NCI-H1417 (cell line): ENCODE results near the gene COL10A1.

Source experiments
- DNase-seq, 3 experiments: peaks; one replicate each; lab custom pipeline; 2025; lab: John Stamatoyannopoulos, UW

Gene COL10A1

GRCh38 chr6:116084284-116084683 is 41.6 kb downstream of the COL10A1 start:
- no peak for DNase-seq

GRCh38 chr6:116083052-116083451 is 42.9 kb downstream of the COL10A1 start:
- DNase-seq, result no peak

DNA sequence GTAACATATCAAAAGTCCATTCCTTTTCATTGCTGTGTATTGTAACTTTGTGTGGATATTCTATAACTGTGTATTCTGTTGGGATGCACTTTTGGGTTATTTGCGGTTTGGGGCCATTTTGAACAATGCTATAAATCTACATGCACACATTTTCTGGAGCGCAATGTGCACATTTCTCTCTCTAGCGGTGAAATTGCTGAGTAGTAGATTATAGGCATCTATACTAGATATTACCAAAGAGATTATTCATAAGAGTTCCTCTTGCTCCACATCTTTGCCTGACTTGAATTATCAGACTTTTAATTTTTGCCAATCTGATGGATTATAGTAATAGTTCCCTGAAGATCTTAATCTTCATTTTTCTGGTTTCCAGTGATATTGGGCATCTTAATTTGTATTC is 47.0 kb downstream of the COL10A1 start:
- DNase-seq, result no peak

DNA sequence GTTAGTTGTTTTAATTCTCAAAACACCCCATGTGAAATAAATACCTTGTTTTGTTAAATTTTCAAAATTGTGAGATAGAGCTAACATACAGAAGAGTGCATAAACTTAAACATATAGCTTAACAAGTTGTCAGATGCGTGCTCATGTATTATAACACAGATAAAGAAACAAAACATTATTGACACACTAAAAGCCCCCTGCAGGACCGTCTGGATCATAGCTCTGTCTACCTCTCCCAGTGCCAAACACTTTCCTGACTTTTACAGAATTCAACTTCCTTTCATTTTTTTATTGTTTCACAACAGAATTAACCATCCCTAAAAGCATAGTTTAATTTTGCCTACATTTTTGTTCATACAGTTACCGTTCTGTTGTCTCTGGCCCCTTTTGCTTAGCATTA is 47.4 kb downstream of the COL10A1 start:
- no peak for DNase-seq

DNA sequence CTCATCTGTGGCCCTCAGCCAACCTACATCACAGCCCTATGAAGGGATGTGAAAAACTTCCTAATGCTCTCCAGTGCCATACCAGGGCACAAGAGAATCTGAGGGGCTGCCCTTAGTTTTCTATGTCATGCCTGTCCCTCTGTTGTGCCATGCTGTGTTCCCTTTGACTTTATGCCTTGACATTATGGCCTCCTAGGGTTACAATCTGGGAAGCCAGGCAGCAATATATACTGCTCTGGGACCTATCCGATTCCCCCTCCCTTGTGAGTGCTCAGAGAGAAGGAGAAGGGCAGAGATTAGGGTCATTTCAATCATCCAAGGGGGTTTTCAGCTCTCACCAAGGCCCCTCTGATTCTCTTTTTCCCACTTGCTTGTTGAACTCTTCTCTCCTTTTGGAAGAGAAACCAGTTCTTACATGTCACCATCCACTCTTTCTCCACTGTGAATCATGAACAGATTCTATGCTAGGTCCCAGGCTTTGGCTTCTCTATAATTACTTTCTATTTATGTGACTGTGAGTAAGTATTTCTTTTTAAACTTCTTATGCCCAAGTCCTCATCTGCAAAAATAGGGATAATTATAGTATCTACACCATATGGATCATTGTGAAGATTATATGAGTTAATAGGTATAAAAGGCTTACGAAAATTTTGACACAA is 51.1 kb downstream of the COL10A1 start:
- DNase-seq, result no peak

- peak in 1 of 3 experiments; percentile 5 for DNase-seq
These were observed 52.0 kb downstream of the COL10A1 start for GRCh38 chr6:116073765-116074440.

GRCh38 chr6:116072368-116072767 is 53.6 kb downstream of the COL10A1 start:
- peak in 1 of 3 experiments; percentile 6 for DNase-seq

GRCh38 chr6:116070616-116071389 is 55.1 kb downstream of the COL10A1 start:
- DNase-seq, result no peak

DNA sequence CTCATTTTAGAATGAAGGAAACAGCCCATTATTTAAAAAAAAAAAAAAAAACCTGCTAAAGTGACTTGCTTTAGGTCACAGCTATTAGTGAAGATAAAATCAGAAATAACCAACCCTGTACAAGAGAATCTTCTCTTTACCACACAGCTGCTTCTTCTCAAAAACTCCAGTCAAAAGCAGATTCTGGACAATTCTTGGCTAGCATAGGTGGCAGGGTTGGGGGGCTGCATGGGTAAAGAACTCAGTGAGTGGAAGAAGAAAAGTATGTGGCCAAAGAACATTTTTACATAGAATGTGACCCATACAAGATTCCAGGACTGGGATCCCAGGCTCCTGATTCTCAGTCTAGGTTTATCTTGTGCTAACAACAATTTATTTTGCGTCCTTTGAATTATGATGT is 55.8 kb downstream of the COL10A1 start:
- DNase-seq, result no peak
